Measurements from ENCODE around the gene CCDC197.

DNA sequence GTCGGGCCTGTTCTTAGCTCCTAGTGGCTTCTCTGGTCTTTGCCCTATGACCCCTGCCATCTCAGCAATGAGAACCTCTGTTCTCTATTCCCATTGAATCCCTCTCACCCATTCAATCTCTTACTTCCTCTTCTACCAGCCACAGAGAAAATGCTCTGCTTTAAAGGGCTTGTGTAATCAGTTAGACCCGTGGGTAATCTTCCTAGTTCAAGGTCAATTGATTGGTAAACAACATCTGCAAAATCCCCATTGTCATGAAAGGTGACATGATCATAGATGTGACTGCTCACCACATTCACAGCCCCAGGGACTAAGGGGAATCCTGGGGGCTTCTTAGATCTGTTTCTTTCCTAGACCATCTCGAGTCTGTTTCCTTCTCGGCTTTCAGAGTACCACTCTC lies 7.2 kb upstream of the CCDC197 start:
- TF ChIP-seq, protein P1, sequence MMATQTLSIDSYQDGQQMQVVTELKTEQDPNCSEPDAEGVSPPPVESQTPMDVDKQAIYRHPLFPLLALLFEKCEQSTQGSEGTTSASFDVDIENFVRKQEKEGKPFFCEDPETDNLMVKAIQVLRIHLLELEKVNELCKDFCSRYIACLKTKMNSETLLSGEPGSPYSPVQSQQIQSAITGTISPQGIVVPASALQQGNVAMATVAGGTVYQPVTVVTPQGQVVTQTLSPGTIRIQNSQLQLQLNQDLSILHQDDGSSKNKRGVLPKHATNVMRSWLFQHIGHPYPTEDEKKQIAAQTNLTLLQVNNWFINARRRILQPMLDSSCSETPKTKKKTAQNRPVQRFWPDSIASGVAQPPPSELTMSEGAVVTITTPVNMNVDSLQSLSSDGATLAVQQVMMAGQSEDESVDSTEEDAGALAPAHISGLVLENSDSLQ (IDR thresholded peaks at IDR 0.05) = no peak
- no peak for TF ChIP-seq FOXJ3 (CRISPR knock-in tag; IDR thresholded peaks at IDR 0.05)
